ENCODE data around the gene RAB36. TPM values are rescaled to one million over a fixed set of nuclear protein-coding genes. Genes with fewer than 3 reads are reported as not detected.

Gene RAB36
- polyA plus RNA-seq, 4 donors, result 15.9 to 17.2 (median 16.5) TPM

GRCh38 chr22:23202812-23203451 lies 57.7 kb downstream of the RAB36 start:
- DNase-seq (ENCODE audit: low read depth in 4 of 4, low spot score in 3 of 4), result no peak

GRCh38 chr22:23203452-23204124 lies 58.3 kb downstream of the RAB36 start:
- DNase-seq (ENCODE audit: low read depth in 4 of 4, low spot score in 3 of 4), result no peak

GRCh38 chr22:23204125-23204488 lies 58.8 kb downstream of the RAB36 start:
- DNase-seq (ENCODE audit: low read depth in 4 of 4, low spot score in 3 of 4), result no peak

- no peak for DNase-seq (ENCODE audit: low read depth in 4 of 4, low spot score in 3 of 4)
Measured at GRCh38 chr22:23204541-23205157, 59.4 kb downstream of the RAB36 start.

GRCh38 chr22:23205339-23206049 lies 60.2 kb downstream of the RAB36 start:
- DNase-seq (ENCODE audit: low read depth in 4 of 4, low spot score in 3 of 4), result no peak

- DNase-seq (ENCODE audit: low read depth in 4 of 4, low spot score in 3 of 4), result no peak
Measured at GRCh38 chr22:23206915-23207314, 61.6 kb downstream of the RAB36 start.

GRCh38 chr22:23207729-23208393 lies 62.6 kb downstream of the RAB36 start:
- DNase-seq (ENCODE audit: low read depth in 4 of 4, low spot score in 3 of 4), result no peak

GRCh38 chr22:23210428-23211170 lies 65.3 kb downstream of the RAB36 start:
- no peak for DNase-seq (ENCODE audit: low read depth in 4 of 4, low spot score in 3 of 4)

- no peak for DNase-seq (ENCODE audit: low read depth in 4 of 4, low spot score in 3 of 4)
Measured at GRCh38 chr22:23211622-23212021, 66.3 kb downstream of the RAB36 start.

GRCh38 chr22:23212061-23213021 lies 67.1 kb downstream of the RAB36 start:
- DNase-seq (ENCODE audit: low read depth in 4 of 4, low spot score in 3 of 4), result no peak

- no peak for DNase-seq (ENCODE audit: low read depth in 4 of 4, low spot score in 3 of 4)
Measured at GRCh38 chr22:23213022-23213555, 67.8 kb downstream of the RAB36 start.

- no peak for DNase-seq (ENCODE audit: low read depth in 4 of 4, low spot score in 3 of 4)
Measured at GRCh38 chr22:23213581-23214334, 68.5 kb downstream of the RAB36 start.

Other genes with a start within 250 kb of the RAB36 start
- gene GNAZ, start 75.0 kb upstream of the RAB36 start, polyA plus RNA-seq (ENCODE audit: insufficient read length in 4 of 4), result 1 to 10 TPM; 5.6 to 6.4 (median 5.9) TPM
- gene RSPH14, start 3.5 kb upstream of the RAB36 start, polyA plus RNA-seq (ENCODE audit: insufficient read length in 4 of 4), result 10 to 100 TPM in 3 of 4 donors, 1 to 10 TPM in 1; 8.1 to 10.8 (median 10.1) TPM
- 10 to 100 TPM; 46.1 to 60.0 (median 51.6) TPM for gene BCR, start 35.0 kb downstream of the RAB36 start, polyA plus RNA-seq (ENCODE audit: insufficient read length in 4 of 4)